ENCODE results near the gene RIBC1. TPM values are rescaled to one million over a fixed set of nuclear protein-coding genes. Genes with fewer than 3 reads are reported as not detected.
A peak's percentile ranks its signal among the peaks of the same experiment; 100 is the strongest.

RIBC1 gene
- total and polyA plus RNA-seq, 4 donors: 6.0 to 12.7 (median 9.8) TPM

- WGBS, 2 donors: 5 to 20% methylated on average over 34 to 39 of the region's 39 CpGs
Observed at GRCh38 chrX:53440621-53441517, 18.2 kb downstream of the RIBC1 start.

GRCh38 chrX:53441531-53442321 is 19.1 kb downstream of the RIBC1 start:
- WGBS, 2 donors: 3 to 13% methylated on average over 25 to 44 of the region's 44 CpGs
- Histone ChIP-seq H3K27me3 (ENCODE audit: control insufficient read depth in 3 of 3, insufficient read depth in 3 of 3, low read length in 2 of 3) (peaks cover 0 to 52% (median 52%) of the 10 kb centered on the region in 3 donors), H3K4me1 (ENCODE audit: control insufficient read depth in 5 of 5, insufficient read depth in 5 of 5, low read length in 5 of 5) (peaks cover 0 to 6% (median 3%) of the 10 kb centered on the region in 5 donors), H3K4me3 (no peak overlapping the region), H3K36me3 (ENCODE audit: control insufficient read depth in 4 of 4, insufficient read depth in 4 of 4, low read length in 4 of 4) (no peaks in the 10 kb centered on the region), H3K27ac (ENCODE audit: low read depth in 1 of 2, low read length in 1 of 2) (peak overlapping the region; percentile 21 to 62), H3K9me3 (ENCODE audit: control insufficient read depth in 4 of 4, insufficient read depth in 3 of 4, low read length in 3 of 4) (peaks cover 0 to 2% (median 0%) of the 10 kb centered on the region in 4 donors), H3K9ac (ENCODE audit: insufficient read depth in 1 of 2, low read length in 2 of 2) (no peak overlapping the region)
- DNase-seq (peak; percentile 53 to 68 (median 65)), ATAC-seq (ENCODE audit: insufficient read depth, low FRiP score) (peak; percentile 81)
- no peak for TF ChIP-seq CTCF (IDR thresholded peaks at IDR 0.05; ENCODE audit: control extremely low read depth, extremely low read depth)

More at GRCh38 chrX:53440621-53441517, 18.2 kb downstream of the RIBC1 start:
- ATAC-seq (ENCODE audit: insufficient read depth, low FRiP score): peak; percentile 58
- Histone ChIP-seq H3K4me3 (no peak overlapping the region), H3K36me3 (ENCODE audit: control insufficient read depth in 4 of 4, insufficient read depth in 4 of 4, low read length in 4 of 4) (no peaks in the 10 kb centered on the region), H3K27ac (ENCODE audit: low read depth in 1 of 2, low read length in 1 of 2) (peak overlapping the region; percentile 62 to 80), H3K4me1 (ENCODE audit: control insufficient read depth in 5 of 5, insufficient read depth in 5 of 5, low read length in 5 of 5) (peaks cover 0 to 6% (median 3%) of the 10 kb centered on the region in 5 donors), H3K9me3 (ENCODE audit: control insufficient read depth in 4 of 4, insufficient read depth in 3 of 4, low read length in 3 of 4) (peaks cover 0 to 2% (median 0%) of the 10 kb centered on the region in 4 donors), H3K27me3 (ENCODE audit: control insufficient read depth in 3 of 3, insufficient read depth in 3 of 3, low read length in 2 of 3) (peaks cover 0 to 50% (median 50%) of the 10 kb centered on the region in 3 donors), H3K9ac (ENCODE audit: insufficient read depth in 1 of 2, low read length in 2 of 2) (no peak overlapping the region)
- peak; percentile 37 to 41 (median 39) for DNase-seq
- no peak for TF ChIP-seq CTCF (IDR thresholded peaks at IDR 0.05; ENCODE audit: control extremely low read depth, extremely low read depth)

- H3K27me3 ChIP-seq (ENCODE audit: control insufficient read depth in 3 of 3, insufficient read depth in 3 of 3, low read length in 2 of 3): peaks cover 0 to 47% (median 47%) of the 10 kb centered on the region in 3 donors
- 29 to 49% methylated on average over 1 of the region's 1 CpG for WGBS, 2 donors
- ATAC-seq (ENCODE audit: insufficient read depth, low FRiP score) (no peak), DNase-seq (no peak)
- H3K36me3 ChIP-seq (ENCODE audit: control insufficient read depth in 4 of 4, insufficient read depth in 4 of 4, low read length in 4 of 4): no peaks in the 10 kb centered on the region
- H3K9me3 ChIP-seq (ENCODE audit: control insufficient read depth in 4 of 4, insufficient read depth in 3 of 4, low read length in 3 of 4): peaks cover 0 to 2% (median 0%) of the 10 kb centered on the region in 4 donors
- H3K4me3 ChIP-seq: no peak overlapping the region
- no peak overlapping the region for H3K9ac ChIP-seq (ENCODE audit: insufficient read depth in 1 of 2, low read length in 2 of 2)
- H3K27ac ChIP-seq (ENCODE audit: low read depth in 1 of 2, low read length in 1 of 2): no peak overlapping the region
- peaks cover 0 to 6% (median 3%) of the 10 kb centered on the region in 5 donors for H3K4me1 ChIP-seq (ENCODE audit: control insufficient read depth in 5 of 5, insufficient read depth in 5 of 5, low read length in 5 of 5)
- no peak for TF ChIP-seq CTCF (IDR thresholded peaks at IDR 0.05; ENCODE audit: control extremely low read depth, extremely low read depth)
Observed at GRCh38 chrX:53442322-53442631, 19.6 kb downstream of the RIBC1 start.

Measured in lung (tissue), 12 donors.